Central memory CD8-positive, alpha-beta T cell (primary cell): ENCODE measurements around the gene ZNF775.

ENCODE experiments used
- ATAC-seq: fragments of 150-1000 bp; cut with Tn5 transposase; replicated peaks from 2 replicates; pipeline ENCODE4 v1.10.0; 2022; ENCODE audit warnings: mild to moderate bottlenecking, moderate FRiP score, moderate number of reproducible peaks; ENCODE audit not compliant: poor library complexity, severe bottlenecking; ENCODE audit errors: extremely low read depth
- DNase-seq, 2 donors: peaks; one replicate each; pipeline ENCODE4 v3.0.0; 2021; ENCODE audit warnings: low spot score in 2 of 2
- H3K27ac Mint-ChIP-seq: one replicate; pipeline ENCODE4 v1.8.0; 2022; ENCODE audit warnings: low read depth, mild to moderate bottlenecking, moderate library complexity, mixed read lengths
- H3K27me3 Mint-ChIP-seq: one replicate; pipeline ENCODE4 v1.8.0; 2022; ENCODE audit warnings: mixed read lengths
- H3K36me3 Mint-ChIP-seq: one replicate; pipeline ENCODE4 v1.8.0; 2022; ENCODE audit warnings: mild to moderate bottlenecking, moderate library complexity, mixed read lengths; ENCODE audit not compliant: insufficient read depth
- H3K4me1 Mint-ChIP-seq: one replicate; pipeline ENCODE4 v1.8.0; 2022; ENCODE audit warnings: mixed read lengths
- H3K4me3 Mint-ChIP-seq: one replicate; pipeline ENCODE4 v1.8.0; 2022; ENCODE audit warnings: mild to moderate bottlenecking, moderate library complexity, mixed read lengths
- H3K9me3 Mint-ChIP-seq: one replicate; pipeline ENCODE4 v1.8.0; 2022; ENCODE audit warnings: mixed read lengths

ZNF775 gene

GRCh38 chr7:150410680-150411346 lies 31.7 kb downstream of the ZNF775 start:
- Mint-ChIP-seq H3K4me3 (no peak overlapping the region), H3K27ac (no peak overlapping the region), H3K4me1 (peaks cover 28% of the 10 kb centered on the region), H3K36me3 (peaks cover 15% of the 10 kb centered on the region), H3K9me3 (no peaks in the 10 kb centered on the region), H3K27me3 (no peaks in the 10 kb centered on the region)
- ATAC-seq (no peak), DNase-seq (no peak)

DNA sequence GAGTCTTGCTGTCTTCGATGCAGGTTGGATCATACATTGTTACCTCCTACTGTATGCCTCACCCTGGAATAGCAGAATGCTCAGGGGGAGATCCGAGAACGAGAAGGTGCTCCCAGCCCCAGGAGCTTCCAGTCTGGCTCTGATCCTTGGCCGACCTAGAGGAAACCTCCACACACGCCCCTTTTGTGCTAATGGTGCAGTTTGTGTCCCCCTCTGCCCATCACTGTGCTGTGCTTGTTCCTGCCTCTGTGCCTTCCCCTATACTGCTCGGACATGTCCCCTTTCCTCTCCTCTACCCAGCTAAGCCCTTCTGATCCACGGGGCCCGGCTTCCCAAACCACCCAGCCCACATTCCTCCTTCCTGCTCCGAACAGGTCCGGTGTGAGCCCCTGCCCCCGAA lies 32.5 kb downstream of the ZNF775 start:
- Mint-ChIP-seq H3K4me3 (no peak overlapping the region), H3K27me3 (no peaks in the 10 kb centered on the region), H3K36me3 (peaks cover 10% of the 10 kb centered on the region), H3K4me1 (peaks cover 20% of the 10 kb centered on the region), H3K27ac (no peak overlapping the region), H3K9me3 (no peaks in the 10 kb centered on the region)
- no peak for DNase-seq
- ATAC-seq = no peak

GRCh38 chr7:150412016-150412415 lies 32.9 kb downstream of the ZNF775 start:
- no peak overlapping the region for H3K4me3 Mint-ChIP-seq
- no peak for DNase-seq
- no peak for ATAC-seq
- no peaks in the 10 kb centered on the region for H3K9me3 Mint-ChIP-seq
- peaks cover 9% of the 10 kb centered on the region for H3K36me3 Mint-ChIP-seq
- H3K27me3 Mint-ChIP-seq = no peaks in the 10 kb centered on the region
- H3K27ac Mint-ChIP-seq = no peak overlapping the region
- peaks cover 17% of the 10 kb centered on the region for H3K4me1 Mint-ChIP-seq

- DNase-seq = no peak
- no peaks in the 10 kb centered on the region for H3K9me3 Mint-ChIP-seq
- H3K27me3 Mint-ChIP-seq = no peaks in the 10 kb centered on the region
- H3K4me3 Mint-ChIP-seq = no peak overlapping the region
- peak overlapping the region; percentile 33 for H3K27ac Mint-ChIP-seq
- H3K36me3 Mint-ChIP-seq = peaks cover 7% of the 10 kb centered on the region
- no peak for ATAC-seq
- peaks cover 13% of the 10 kb centered on the region for H3K4me1 Mint-ChIP-seq
These were observed 33.7 kb downstream of the ZNF775 start for GRCh38 chr7:150412518-150413488.

GRCh38 chr7:150413640-150414081 lies 34.5 kb downstream of the ZNF775 start:
- Mint-ChIP-seq H3K4me1 (peaks cover 11% of the 10 kb centered on the region), H3K36me3 (peaks cover 7% of the 10 kb centered on the region), H3K27me3 (no peaks in the 10 kb centered on the region), H3K27ac (peak overlapping the region; percentile 33), H3K4me3 (no peak overlapping the region), H3K9me3 (no peaks in the 10 kb centered on the region)
- DNase-seq = no peak
- ATAC-seq = no peak

GRCh38 chr7:150415161-150416153 lies 36.3 kb downstream of the ZNF775 start:
- ATAC-seq (no peak), DNase-seq (peak in 1 of 2 donors; percentile 5)
- Mint-ChIP-seq H3K4me3 (no peak overlapping the region), H3K4me1 (peaks cover 8% of the 10 kb centered on the region), H3K27ac (no peak overlapping the region), H3K27me3 (no peaks in the 10 kb centered on the region), H3K36me3 (peaks cover 2% of the 10 kb centered on the region), H3K9me3 (no peaks in the 10 kb centered on the region)

DNA sequence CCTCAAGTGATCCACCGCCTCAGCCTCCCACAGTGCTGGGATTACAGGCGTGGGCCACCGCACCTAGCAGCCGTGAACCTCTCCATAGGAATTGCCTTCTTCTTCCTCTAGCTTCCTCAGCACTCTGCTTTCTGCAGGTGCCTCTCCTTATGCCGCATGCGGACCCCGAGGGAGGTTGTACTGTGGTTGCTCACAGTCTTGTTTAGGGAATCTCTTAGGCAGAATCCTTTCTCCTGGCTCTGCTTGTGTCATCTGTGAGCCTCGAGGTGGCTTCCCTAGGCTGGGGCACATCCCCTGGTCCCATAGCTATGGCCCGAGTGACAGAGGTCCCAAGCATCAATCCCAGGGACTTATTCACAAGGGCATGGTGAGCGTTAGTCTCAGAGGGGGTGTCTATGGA lies 38.1 kb downstream of the ZNF775 start:
- no peak overlapping the region for H3K27ac Mint-ChIP-seq
- DNase-seq (peak in 1 of 2 donors; percentile 0), ATAC-seq (no peak)
- H3K27me3 Mint-ChIP-seq = peaks cover 9% of the 10 kb centered on the region
- no peaks in the 10 kb centered on the region for H3K36me3 Mint-ChIP-seq
- H3K4me1 Mint-ChIP-seq = peaks cover 15% of the 10 kb centered on the region
- no peak overlapping the region for H3K4me3 Mint-ChIP-seq
- H3K9me3 Mint-ChIP-seq = no peaks in the 10 kb centered on the region

DNA sequence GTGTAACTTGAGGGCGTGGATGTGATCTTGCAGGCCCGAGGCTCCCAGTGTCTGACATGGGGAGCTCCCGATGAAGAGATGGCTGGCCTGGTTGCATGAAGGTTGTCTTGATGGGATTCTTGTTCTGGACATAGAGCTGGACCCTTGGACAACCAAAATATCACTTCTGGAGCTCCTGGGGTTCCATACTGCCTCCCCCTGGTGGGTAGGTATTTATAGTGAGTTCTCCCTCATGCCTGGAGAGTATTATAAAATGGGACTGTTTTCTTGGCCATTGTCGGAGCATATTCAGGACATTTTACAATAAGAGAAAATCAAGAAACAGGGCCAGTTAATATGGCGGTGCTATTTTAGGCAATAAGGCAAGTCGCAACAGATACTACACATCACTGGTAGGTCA lies 38.7 kb downstream of the ZNF775 start:
- Mint-ChIP-seq H3K27me3 (peaks cover 9% of the 10 kb centered on the region), H3K36me3 (no peaks in the 10 kb centered on the region), H3K4me3 (no peak overlapping the region), H3K27ac (no peak overlapping the region), H3K4me1 (peaks cover 12% of the 10 kb centered on the region), H3K9me3 (no peaks in the 10 kb centered on the region)
- DNase-seq (no peak), ATAC-seq (no peak)

GRCh38 chr7:150420242-150420641 lies 41.1 kb downstream of the ZNF775 start:
- DNase-seq = no peak
- no peaks in the 10 kb centered on the region for H3K36me3 Mint-ChIP-seq
- no peak overlapping the region for H3K27ac Mint-ChIP-seq
- ATAC-seq = no peak
- no peak overlapping the region for H3K4me3 Mint-ChIP-seq
- H3K9me3 Mint-ChIP-seq = no peaks in the 10 kb centered on the region
- peaks cover 9% of the 10 kb centered on the region for H3K27me3 Mint-ChIP-seq
- peaks cover 7% of the 10 kb centered on the region for H3K4me1 Mint-ChIP-seq

DNA sequence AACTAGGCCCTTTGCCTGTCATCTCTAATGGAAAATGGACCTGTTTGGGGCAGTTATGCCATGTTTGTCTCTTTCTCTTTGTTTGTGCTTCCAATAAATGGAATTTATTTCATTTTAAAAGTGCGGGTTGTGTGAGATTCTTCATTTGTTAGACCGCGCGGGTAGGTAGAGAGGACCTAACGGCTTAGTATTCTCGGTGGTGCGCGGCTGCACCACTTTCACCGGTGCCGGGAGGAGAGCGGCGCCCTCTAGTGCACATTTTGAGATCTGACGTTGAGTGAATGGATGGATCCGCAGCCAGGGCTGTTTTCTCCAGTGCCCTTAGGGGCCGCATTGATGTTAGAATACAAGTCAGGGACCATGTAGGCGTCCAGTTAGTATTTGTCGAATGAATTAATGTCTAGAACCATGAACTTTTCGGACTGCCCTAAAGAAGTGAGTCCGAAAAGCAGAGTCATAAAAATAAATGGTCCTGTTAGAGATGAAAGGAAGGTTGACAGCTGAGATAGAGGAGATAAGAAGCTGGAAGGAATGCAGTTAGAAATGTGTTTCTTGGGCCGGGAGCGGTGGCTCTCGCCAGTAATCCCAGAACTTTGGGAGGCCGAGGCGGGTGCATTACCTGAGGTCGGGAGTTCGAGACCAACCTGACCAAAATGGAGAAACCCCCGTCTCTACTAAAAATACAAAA lies 42.0 kb downstream of the ZNF775 start:
- H3K9me3 Mint-ChIP-seq = no peaks in the 10 kb centered on the region
- peak overlapping the region; percentile 52 for H3K27ac Mint-ChIP-seq
- peaks cover 9% of the 10 kb centered on the region for H3K27me3 Mint-ChIP-seq
- peaks cover 7% of the 10 kb centered on the region for H3K4me1 Mint-ChIP-seq
- H3K36me3 Mint-ChIP-seq = peaks cover 1% of the 10 kb centered on the region
- H3K4me3 Mint-ChIP-seq = no peak overlapping the region
- DNase-seq = peak; percentile 76 to 83
- ATAC-seq = peak; percentile 99

- Mint-ChIP-seq H3K27ac (no peak overlapping the region), H3K4me1 (peaks cover 7% of the 10 kb centered on the region)
- DNase-seq = no peak
These were observed 42.7 kb downstream of the ZNF775 start for GRCh38 chr7:150421831-150422230.

More at GRCh38 chr7:150421831-150422230, 42.7 kb downstream of the ZNF775 start:
- H3K9me3 Mint-ChIP-seq = no peaks in the 10 kb centered on the region
- H3K4me3 Mint-ChIP-seq = no peak overlapping the region
- no peak for ATAC-seq
- peaks cover 1% of the 10 kb centered on the region for H3K36me3 Mint-ChIP-seq
- peaks cover 9% of the 10 kb centered on the region for H3K27me3 Mint-ChIP-seq
